Uterine smooth muscle cell (primary cell): Measurements from ENCODE around the gene BRD8. TPM values are rescaled to one million over a fixed set of nuclear protein-coding genes. Genes with fewer than 3 reads are reported as not detected.

Experiments
- total RNA-seq: library from RNA; depleted of rRNA; stranded (reverse); fragments of >200 nt; gene quantifications from 2 replicates; pipeline ENCODE4 v1.2.3, GENCODE V29; 2014

Gene BRD8
- 35.9 and 60.5 TPM in 2 replicates for total RNA-seq

GRCh38 chr5:138178516-138179276 lies at the start of gene BRD8, which contains the start of gene KIF20A:
TSS of gene BRD8 (minus strand) at chr5:138178630. CDS start at chr5:138178614, 16 bp downstream.
TSS of gene KIF20A (plus strand) at chr5:138179112. CDS start at chr5:138179681, 569 bp downstream.

GRCh38 chr5:138213161-138214029 lies 35.0 kb upstream of the BRD8 start, which contains the start of gene CDC23:
TSS of gene CDC23 (minus strand) at chr5:138213323. CDS start at chr5:138213312, 11 bp downstream.

GRCh38 chr5:138138949-138139780 lies 39.3 kb downstream of the BRD8 start, which contains the start of gene NME5:
TSS of gene NME5 (minus strand) at chr5:138139428. CDS start at chr5:138138780, 648 bp downstream.

Other genes with a start within 250 kb of the BRD8 start
- gene FAM13B, start 145.6 kb downstream of the BRD8 start, total RNA-seq: 26.9 and 28.2 TPM in 2 replicates
- not detected in 2 replicates for gene WNT8A, start 94.6 kb downstream of the BRD8 start, total RNA-seq
- 1.7 and 3.4 TPM in 2 replicates for gene NME5, start 39.2 kb downstream of the BRD8 start, total RNA-seq
- gene KIF20A, start 482 bp upstream of the BRD8 start, total RNA-seq: 31.1 and 126 TPM in 2 replicates
- gene CDC23, start 34.7 kb upstream of the BRD8 start, total RNA-seq: 24.7 and 25.5 TPM in 2 replicates
- not detected in 2 replicates for gene GFRA3, start 96.0 kb upstream of the BRD8 start, total RNA-seq
- 3.4 and 22.4 TPM in 2 replicates for gene CDC25C, start 153.2 kb upstream of the BRD8 start, total RNA-seq
- 24.0 and 26.9 TPM in 2 replicates for gene FAM53C, start 159.6 kb upstream of the BRD8 start, total RNA-seq
- 39.5 and 44.4 TPM in 2 replicates for gene KDM3B, start 174.1 kb upstream of the BRD8 start, total RNA-seq